ENCODE data around the gene NELL1.

The NELL1 gene

GRCh38 chr11:20949585-20949984 is 280.2 kb downstream of the NELL1 start:
- in situ Hi-C loops (cut with MboI; ENCODE audit: low sequenced_read_pairs): no loop called here

GRCh38 chr11:20962581-20962980 is 293.2 kb downstream of the NELL1 start:
- in situ Hi-C loops (cut with MboI; ENCODE audit: low sequenced_read_pairs): no loop called here

GRCh38 chr11:20963596-20963995 is 294.2 kb downstream of the NELL1 start:
- in situ Hi-C loops (cut with MboI; ENCODE audit: low sequenced_read_pairs): no loop called here

- in situ Hi-C loops (cut with MboI; ENCODE audit: low sequenced_read_pairs): no loop called here
Measured at GRCh38 chr11:20964985-20965384, 295.6 kb downstream of the NELL1 start.

GRCh38 chr11:20966489-20966888 is 297.1 kb downstream of the NELL1 start:
- in situ Hi-C loops (cut with MboI; ENCODE audit: low sequenced_read_pairs): no loop called here

GRCh38 chr11:20973940-20974559 is 304.7 kb downstream of the NELL1 start:
- in situ Hi-C loops (cut with MboI; ENCODE audit: low sequenced_read_pairs): no loop called here

GRCh38 chr11:20980736-20981135 is 311.4 kb downstream of the NELL1 start:
- in situ Hi-C loops (cut with MboI; ENCODE audit: low sequenced_read_pairs): no loop called here

- in situ Hi-C loops (cut with MboI; ENCODE audit: low sequenced_read_pairs): no loop called here
Measured at GRCh38 chr11:20990447-20990846, 321.1 kb downstream of the NELL1 start.

GRCh38 chr11:20991471-20991870 is 322.1 kb downstream of the NELL1 start:
- in situ Hi-C loops (cut with MboI; ENCODE audit: low sequenced_read_pairs): no loop called here

- in situ Hi-C loops (cut with MboI; ENCODE audit: low sequenced_read_pairs): no loop called here
Measured at GRCh38 chr11:21007297-21007696, 337.9 kb downstream of the NELL1 start.

- in situ Hi-C loops (cut with MboI; ENCODE audit: low sequenced_read_pairs): no loop called here
Measured at GRCh38 chr11:21018248-21018647, 348.9 kb downstream of the NELL1 start.

- in situ Hi-C loops (cut with MboI; ENCODE audit: low sequenced_read_pairs): no loop called here
Measured at GRCh38 chr11:21026685-21027084, 357.3 kb downstream of the NELL1 start.

- in situ Hi-C loops (cut with MboI; ENCODE audit: low sequenced_read_pairs): no loop called here
Measured at GRCh38 chr11:21037850-21038249, 368.5 kb downstream of the NELL1 start.

- in situ Hi-C loops (cut with MboI; ENCODE audit: low sequenced_read_pairs): no loop called here
Measured at GRCh38 chr11:21038801-21039200, 369.4 kb downstream of the NELL1 start.

GRCh38 chr11:21040630-21041029 is 371.2 kb downstream of the NELL1 start:
- in situ Hi-C loops (cut with MboI; ENCODE audit: low sequenced_read_pairs): no loop called here

GRCh38 chr11:21048626-21049025 is 379.2 kb downstream of the NELL1 start:
- in situ Hi-C loops (cut with MboI; ENCODE audit: low sequenced_read_pairs): no loop called here

- in situ Hi-C loops (cut with MboI; ENCODE audit: low sequenced_read_pairs): no loop called here
Measured at GRCh38 chr11:21053466-21053865, 384.1 kb downstream of the NELL1 start.

- in situ Hi-C loops (cut with MboI; ENCODE audit: low sequenced_read_pairs): no loop called here
Measured at GRCh38 chr11:21056644-21057043, 387.3 kb downstream of the NELL1 start.

GRCh38 chr11:21059879-21060278 is 390.5 kb downstream of the NELL1 start:
- in situ Hi-C loops (cut with MboI; ENCODE audit: low sequenced_read_pairs): no loop called here

GRCh38 chr11:21066030-21066429 is 396.6 kb downstream of the NELL1 start:
- in situ Hi-C loops (cut with MboI; ENCODE audit: low sequenced_read_pairs): no loop called here

- in situ Hi-C loops (cut with MboI; ENCODE audit: low sequenced_read_pairs): no loop called here
Measured at GRCh38 chr11:21068886-21069285, 399.5 kb downstream of the NELL1 start.

GRCh38 chr11:21069909-21070308 is 400.5 kb downstream of the NELL1 start:
- in situ Hi-C loops (cut with MboI; ENCODE audit: low sequenced_read_pairs): no loop called here

GRCh38 chr11:21072558-21072957 is 403.2 kb downstream of the NELL1 start:
- in situ Hi-C loops (cut with MboI; ENCODE audit: low sequenced_read_pairs): no loop called here
